LoVo (cell line): ENCODE data around the gene MATK.

Experiments
- DNase-seq: peaks from one replicate; pipeline ENCODE4 v3.0.0-alpha.2; 2016; ENCODE audit warnings: low spot score

The MATK gene, protein sequence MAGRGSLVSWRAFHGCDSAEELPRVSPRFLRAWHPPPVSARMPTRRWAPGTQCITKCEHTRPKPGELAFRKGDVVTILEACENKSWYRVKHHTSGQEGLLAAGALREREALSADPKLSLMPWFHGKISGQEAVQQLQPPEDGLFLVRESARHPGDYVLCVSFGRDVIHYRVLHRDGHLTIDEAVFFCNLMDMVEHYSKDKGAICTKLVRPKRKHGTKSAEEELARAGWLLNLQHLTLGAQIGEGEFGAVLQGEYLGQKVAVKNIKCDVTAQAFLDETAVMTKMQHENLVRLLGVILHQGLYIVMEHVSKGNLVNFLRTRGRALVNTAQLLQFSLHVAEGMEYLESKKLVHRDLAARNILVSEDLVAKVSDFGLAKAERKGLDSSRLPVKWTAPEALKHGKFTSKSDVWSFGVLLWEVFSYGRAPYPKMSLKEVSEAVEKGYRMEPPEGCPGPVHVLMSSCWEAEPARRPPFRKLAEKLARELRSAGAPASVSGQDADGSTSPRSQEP

GRCh38 chr19:3785938-3786824 is at the start of gene MATK:
MATK (minus strand) TSS chr19:3786381; CDS start chr19:3785135, 1,246 bp downstream.
- DNase-seq, result no peak

DNA sequence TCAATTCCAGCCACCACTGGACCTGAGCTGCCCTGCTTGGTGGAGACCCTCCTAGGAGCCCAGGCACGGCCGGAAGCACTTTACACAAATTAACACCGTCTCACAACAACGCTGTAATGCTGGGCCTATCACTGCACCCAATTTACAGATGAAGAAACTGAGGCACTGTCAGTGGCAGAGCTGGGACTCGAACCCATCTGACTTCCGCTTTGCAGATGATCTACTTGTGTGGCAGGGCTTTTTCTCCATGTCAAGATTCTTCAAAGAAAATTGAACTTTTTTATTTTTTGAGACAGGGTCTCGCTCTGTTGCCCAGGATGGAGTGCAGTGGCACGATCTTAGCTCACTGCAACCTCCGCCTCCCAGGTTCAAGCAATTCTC is 48.9 kb upstream of the MATK start:
- DNase-seq, result no peak

DNA sequence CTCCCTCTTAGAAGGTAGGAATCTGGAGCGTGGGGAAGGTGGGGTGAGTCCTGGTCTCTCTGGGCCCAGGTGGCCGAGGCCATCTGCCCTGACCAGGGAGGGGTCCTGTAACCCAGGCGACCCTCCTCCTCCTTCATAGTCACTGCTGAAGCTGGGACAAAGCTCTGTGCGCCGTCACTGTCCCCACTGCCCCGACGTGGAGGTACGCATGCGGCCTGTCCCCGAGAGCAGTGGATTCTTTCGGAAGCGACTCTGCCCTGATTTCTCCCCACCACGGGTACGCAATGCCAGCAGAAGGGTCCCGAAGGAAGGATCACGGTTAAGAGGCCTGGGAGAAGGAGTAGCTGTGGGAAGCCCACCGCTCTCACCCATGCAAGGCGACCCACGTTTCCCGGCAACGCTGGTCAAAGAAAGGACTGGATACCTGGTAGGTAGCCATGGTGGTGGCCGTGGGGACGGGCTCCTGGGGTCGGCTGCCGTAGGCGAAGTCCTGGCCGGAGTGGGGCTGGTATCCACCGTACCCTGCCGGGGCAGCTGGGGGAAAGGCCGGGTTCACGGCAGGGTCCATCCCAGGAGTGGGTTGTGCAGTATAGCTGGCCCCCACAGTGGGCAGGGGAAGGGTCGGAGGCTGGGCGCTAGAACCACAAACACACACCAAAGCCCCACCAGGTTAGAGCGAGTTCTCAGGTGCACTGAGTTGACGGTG is 48.3 kb upstream of the MATK start:
- DNase-seq, result no peak

DNA sequence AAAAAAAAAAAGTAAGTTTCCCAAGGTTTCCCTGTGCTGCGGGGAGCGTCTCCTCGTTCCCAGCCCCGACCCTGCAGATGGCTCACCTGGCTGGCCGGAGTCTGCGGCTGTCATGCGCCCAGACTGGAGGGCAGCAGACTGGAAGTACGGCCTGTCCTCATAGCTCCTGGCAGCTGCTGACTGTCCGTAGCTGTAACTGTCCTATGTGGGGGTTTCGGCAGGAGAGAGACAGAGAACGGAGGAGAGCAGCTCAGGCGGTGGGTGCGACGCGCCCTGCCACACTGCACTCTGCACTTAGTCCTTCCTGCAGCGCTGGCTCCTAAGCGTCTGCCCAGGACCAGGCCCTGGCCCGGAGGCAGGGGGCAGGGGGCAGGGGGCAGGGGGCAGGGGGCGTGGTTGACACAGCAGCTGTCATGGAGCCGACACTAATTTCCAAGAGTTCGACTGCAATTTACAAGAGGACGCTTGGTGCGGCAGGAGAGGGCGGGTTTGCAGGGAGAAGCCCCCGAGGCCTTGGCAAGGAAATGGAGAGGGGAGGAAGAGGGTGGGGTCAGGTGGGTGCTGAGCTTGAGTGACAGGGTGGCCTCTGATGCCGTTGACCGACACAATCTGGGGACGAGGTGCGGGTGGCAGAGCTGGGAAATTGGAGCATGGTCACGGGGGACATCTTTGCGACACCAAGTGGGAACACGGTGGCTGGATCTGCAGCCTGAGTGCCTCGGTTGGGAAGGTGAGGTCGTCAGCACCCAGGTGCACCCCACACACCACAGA is 47.6 kb upstream of the MATK start:
- no peak for DNase-seq

- no peak for DNase-seq
These were observed 45.8 kb upstream of the MATK start for GRCh38 chr19:3832001-3832400.

DNA sequence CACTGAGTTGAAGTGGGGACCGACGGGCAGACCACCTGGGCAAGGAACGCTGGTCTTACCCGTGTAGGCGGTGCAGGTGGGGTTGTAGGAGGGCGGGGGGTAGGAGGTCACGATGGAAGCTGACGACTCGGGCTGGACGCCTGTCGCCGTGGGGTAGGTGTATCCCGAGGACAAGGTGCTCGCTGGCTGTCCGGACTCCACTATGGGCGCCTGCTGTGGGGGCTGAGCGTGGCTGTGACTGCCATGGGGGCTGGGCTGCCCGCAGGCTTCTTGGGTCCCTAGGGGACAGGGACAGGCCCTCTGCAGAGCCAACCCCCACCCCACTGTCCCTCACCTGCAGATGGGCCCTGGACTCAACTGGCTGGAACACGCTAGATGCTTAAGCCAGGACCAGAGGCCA is 45.4 kb upstream of the MATK start:
- no peak for DNase-seq

- no peak for DNase-seq
These were observed 44.7 kb upstream of the MATK start for GRCh38 chr19:3830621-3831589.

- no peak for DNase-seq
These were observed 41.1 kb upstream of the MATK start for GRCh38 chr19:3827306-3827705.

DNA sequence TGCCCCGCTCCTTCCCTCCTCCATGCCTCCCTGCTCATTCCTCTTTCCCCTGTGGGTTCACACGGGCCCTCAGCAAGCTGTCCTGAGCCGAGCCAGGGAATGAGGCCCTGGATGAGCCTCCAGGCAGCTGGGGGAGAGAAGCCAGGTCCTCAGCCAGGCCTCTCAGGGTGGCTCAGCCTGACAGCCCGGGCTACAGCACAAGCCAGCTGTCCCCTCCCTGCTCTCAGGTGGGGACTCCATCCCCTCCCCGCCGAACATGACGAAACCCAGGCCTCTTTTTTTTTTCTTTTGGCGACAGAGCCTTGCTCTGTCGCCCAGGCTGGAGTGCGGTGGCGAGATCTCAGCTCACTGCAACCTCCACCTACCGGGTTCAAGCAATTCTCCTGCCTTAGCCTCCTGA is 40.0 kb upstream of the MATK start:
- no peak for DNase-seq

- DNase-seq, result no peak
These were observed 39.2 kb upstream of the MATK start for GRCh38 chr19:3825286-3825956.

DNA sequence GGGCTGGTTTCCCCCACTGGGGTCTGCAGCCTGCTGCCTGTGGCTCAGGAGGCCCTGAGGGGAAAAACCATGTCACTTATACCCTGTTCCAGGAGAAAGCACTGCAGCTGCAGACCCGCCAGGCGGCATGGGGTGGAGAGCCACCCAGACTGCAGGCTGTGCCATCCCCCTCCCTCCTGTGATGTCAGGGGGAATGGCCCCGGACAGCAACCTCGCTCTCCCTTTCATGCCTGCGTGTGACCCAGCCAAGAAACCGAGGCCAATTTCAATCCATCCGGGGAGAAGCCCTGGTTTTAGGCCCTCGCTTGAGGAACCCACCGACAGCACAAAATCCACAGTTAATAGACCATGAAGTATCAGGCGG is 37.2 kb upstream of the MATK start:
- DNase-seq, result no peak

DNA sequence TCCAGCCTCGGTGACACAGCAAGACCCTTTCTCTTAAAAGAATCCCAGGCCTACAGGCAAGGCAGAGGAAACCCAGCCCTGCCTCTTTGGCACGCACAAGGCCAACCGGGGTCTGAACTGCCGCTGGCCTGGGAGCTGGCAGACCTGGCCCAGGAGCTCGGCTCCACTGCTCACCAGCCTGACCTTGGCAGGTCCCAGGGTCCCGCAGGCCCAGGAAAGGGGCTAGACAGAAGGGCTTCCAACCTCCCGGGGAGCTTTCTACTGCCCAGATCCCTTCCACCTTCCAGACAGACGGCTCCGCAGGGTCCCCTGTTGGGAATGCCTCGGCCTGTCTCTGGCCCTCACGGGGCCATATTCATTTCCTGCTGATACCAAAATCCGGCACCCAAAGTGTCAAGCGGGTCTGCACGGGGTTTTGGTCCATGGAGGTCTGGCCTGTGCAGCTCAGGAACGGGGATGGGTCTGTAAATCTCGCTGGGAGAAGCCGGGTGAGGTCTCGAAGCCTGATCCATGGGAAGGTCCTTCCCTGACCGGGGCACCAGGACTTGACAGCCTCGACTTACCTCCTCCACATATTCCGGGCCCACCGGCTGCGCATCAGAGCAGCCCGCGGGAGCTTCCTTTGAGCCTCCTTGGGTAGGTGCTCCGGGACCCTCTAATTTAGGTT is 36.6 kb upstream of the MATK start:
- no peak for DNase-seq

DNA sequence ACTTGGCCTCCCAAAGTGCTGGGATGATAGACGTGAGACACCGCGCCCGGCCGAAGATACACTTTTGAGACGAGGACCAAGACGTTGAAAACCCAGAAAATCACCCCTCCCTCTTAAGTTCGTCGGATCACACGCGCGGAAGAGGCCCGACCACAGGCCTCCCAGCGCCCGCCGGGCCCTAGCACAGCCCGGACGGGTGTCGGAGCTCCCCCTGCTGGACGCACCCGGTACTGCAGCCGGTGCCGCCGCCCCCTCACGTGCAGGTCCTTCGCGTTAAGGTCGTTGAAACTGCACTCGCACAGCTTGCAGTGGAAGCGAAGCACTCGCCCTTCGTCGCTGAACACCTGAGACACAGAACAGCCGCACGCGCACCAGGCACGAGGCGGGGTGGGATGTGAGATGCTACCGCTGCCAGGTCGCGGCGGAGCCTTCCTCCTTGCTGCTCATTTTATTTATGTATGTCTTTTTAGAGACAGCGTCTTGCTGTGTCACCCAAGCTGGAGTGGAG is 35.7 kb upstream of the MATK start:
- DNase-seq, result no peak

DNA sequence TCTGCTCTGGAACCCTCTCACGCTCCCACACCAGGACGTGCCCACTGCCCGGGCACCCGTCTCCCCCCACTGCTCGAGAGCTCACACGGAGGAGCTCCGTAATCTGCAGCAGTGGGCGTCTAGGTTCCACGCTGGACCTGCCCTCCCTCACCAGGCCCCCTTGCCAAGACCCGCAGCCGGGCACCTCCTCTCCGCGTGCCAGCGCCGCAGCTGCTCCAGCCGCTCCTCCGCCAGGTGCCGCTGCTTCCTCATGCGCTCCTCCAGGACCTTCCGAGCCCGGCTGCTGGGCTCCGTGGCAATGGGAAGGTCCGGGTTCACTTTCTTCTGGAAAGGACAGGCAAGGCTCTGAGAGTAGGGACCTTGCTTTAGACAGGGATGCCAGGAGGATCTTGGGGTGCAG is 35.0 kb upstream of the MATK start:
- DNase-seq, result no peak

GRCh38 chr19:3819989-3820388 is 33.8 kb upstream of the MATK start:
- no peak for DNase-seq

DNA sequence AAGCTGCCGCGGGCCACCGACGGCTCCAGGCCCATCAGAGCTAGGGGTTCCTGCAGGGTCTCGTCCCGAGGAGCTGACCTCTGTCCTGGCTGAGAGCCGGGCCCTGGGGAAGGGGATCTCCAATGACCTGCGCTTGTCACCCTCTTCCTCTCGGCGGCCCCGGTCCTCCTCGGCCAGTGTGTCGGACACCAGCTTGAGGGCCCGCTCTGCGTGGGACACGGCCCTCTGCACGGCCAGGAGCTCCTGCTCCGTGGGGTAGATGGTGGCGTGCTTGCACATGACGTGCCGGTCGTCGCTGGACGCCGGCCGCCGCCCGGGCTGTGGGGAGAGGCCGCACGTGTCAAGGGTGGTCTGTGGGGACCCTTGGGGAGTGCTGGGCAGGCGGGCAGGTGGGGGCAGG is 32.7 kb upstream of the MATK start:
- no peak for DNase-seq

GRCh38 chr19:3818466-3818865 is 32.3 kb upstream of the MATK start:
- no peak for DNase-seq

DNA sequence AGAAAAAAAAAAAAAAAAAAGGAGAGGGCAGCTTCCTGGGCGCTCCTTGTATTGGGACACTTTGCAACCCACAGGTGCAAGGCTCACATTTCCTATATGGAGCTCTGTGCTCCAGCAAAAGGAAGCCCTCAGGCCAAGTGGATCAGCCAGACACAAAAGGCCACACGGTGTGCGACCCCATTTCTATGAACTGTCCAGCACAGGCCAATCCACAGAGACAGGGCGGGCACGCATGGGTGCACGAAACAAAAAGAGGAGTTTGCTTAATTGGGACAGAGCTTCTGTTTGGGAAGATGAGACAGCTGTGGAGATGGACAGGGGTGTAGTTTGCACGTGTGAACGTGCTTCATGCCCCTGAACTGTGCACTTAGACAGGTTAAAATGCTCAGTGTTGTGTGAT is 31.6 kb upstream of the MATK start:
- DNase-seq, result no peak

DNA sequence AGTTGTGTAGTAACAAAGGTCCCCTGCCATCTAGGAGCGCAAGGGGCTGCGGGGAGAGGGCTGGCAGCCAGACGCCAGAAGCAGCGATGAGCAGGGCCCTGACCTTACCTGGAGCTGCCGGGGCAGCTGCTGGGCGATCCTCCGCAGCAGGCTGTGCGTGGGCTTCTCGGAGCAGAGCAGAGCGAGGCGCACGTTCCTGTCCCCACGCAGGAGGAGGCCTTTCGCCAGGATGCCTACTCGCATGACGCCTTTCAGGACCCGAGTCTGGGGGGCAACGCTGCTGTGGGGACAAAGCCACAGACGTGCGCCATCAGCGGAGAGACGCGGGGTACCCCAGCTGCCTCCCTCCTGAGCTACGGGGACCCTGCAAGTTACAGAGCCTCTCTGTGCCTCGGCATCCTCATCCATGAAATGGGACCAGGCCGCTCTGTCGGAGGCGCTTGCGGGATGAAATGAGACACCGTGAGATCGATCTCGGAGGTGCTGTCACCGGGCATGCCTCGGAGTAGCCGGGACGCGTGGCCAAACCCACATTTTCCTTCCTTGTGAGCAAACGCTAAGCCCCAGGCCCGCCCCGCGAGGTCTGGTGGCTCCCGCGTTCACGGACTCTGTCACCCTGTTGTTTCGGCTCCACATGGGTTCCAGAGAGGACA is 30.5 kb upstream of the MATK start:
- DNase-seq, result no peak
